Activated CD8-positive, alpha-beta memory T cell treated with anti-CD3 and anti-CD28 coated beads, Interleukin-2, amount 10 ng/mL, durations not matched to agents 7 days and 5 days (primary cell): Measurements from ENCODE around the gene FGGY. TPM values are rescaled to one million over a fixed set of nuclear protein-coding genes. Genes with fewer than 3 reads are reported as not detected.
A peak's percentile ranks its signal among the peaks of the same experiment; 100 is the strongest.
"Not testable (repeated sequence)": the region's sequence is repeated elsewhere in the genome, so short reads cannot be mapped to it uniquely, and the experiment has no call there.

ENCODE experiments used
- ATAC-seq: fragments of 150-1000 bp; cut with Tn5 transposase; one replicate; pipeline ENCODE4 v1.10.0; 2021; ENCODE audit warnings: moderate library complexity
- CTCF ChIA-PET: fragments of 350-600 bp; sonication (Branson Sonifier 250); formaldehyde crosslinking; loops from one replicate; lab custom pipeline; 2021; ENCODE audit warnings: antibody characterized with exemption; lab: Charles Lee
- DNase-seq: peaks from one replicate; pipeline ENCODE4 v3.0.0-alpha.2; 2020
- H3K27ac Mint-ChIP-seq: one replicate; pipeline ENCODE4 v1.8.0; 2021; ENCODE audit warnings: mild to moderate bottlenecking, mixed read lengths
- H3K27me3 Mint-ChIP-seq: one replicate; pipeline ENCODE4 v1.8.0; 2021; ENCODE audit warnings: mixed read lengths
- H3K36me3 Mint-ChIP-seq: one replicate; pipeline ENCODE4 v1.8.0; 2021; ENCODE audit warnings: mild to moderate bottlenecking, mixed read lengths
- H3K4me1 Mint-ChIP-seq: one replicate; pipeline ENCODE4 v1.8.0; 2021; ENCODE audit warnings: mixed read lengths
- H3K4me3 Mint-ChIP-seq: one replicate; pipeline ENCODE4 v1.8.0; 2021; ENCODE audit warnings: mild to moderate bottlenecking, moderate library complexity, mixed read lengths
- H3K9me3 Mint-ChIP-seq: one replicate; pipeline ENCODE4 v1.8.0; 2022; ENCODE audit warnings: low read depth, mixed read lengths
- total RNA-seq, 2 experiments: library from RNA; stranded (reverse); gene quantifications; one replicate each; pipeline ENCODE4 v1.2.3, GENCODE V29; 2021

Gene FGGY
- total RNA-seq, 2 experiments from 2014 or later = 15.8 to 16.7 TPM

DNA sequence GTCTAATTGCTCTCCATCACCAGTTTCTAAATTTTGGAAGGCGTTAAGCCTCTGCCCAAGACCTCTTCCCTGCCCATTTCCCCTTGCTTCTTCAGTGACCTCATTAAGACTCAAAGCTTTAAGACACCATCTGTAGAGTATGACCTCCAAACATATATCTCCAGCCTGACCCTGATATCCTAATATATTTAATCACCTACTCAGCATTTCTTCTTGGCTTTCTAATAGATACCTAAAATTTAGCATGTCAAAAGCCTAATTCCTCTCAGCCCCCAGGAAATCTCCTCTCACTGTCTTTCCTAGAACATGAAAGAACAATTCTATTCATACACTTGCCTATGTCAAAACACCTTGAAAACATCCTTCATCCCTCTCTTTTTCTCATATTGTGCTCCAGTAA is 282.3 kb downstream of the FGGY start:
- CTCF ChIA-PET = no interaction called here
- DNase-seq = no peak
- ATAC-seq = no peak

DNA sequence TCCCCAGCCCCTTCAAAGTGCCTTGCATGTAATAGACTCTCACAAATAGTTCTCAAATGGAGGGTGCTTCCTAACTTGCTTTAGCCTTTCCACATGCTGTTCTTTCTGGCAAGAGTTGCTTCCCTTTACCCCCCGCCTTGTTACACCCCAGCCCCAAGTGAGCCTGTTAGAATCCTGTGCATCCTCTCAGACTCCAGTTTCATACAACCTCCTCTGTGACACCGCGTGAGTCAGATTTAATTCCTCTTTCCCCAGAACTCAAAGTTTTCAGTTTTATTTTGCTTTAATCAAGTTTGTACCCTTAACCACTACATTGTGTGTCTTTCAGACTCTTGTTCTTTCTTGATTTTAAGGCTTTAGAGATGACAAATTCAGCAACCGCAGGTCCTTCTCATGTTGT is 283.4 kb downstream of the FGGY start:
- no peak overlapping the region for H3K4me3 Mint-ChIP-seq
- CTCF ChIA-PET = no interaction called here
- H3K4me1 Mint-ChIP-seq = no peaks in the 10 kb centered on the region
- H3K9me3 Mint-ChIP-seq = no peaks in the 10 kb centered on the region
- DNase-seq (no peak), ATAC-seq (no peak)
- H3K36me3 Mint-ChIP-seq = peaks cover 11% of the 10 kb centered on the region
- no peak overlapping the region for H3K27ac Mint-ChIP-seq
- no peaks in the 10 kb centered on the region for H3K27me3 Mint-ChIP-seq

More for the DNA sequence above, 282.3 kb downstream of the FGGY start:
- H3K27ac Mint-ChIP-seq = no peak overlapping the region
- no peak overlapping the region for H3K4me3 Mint-ChIP-seq
- no peaks in the 10 kb centered on the region for H3K4me1 Mint-ChIP-seq
- H3K9me3 Mint-ChIP-seq = peaks cover under 1% of the 10 kb centered on the region
- H3K36me3 Mint-ChIP-seq = peaks cover 11% of the 10 kb centered on the region
- H3K27me3 Mint-ChIP-seq = no peaks in the 10 kb centered on the region

DNA sequence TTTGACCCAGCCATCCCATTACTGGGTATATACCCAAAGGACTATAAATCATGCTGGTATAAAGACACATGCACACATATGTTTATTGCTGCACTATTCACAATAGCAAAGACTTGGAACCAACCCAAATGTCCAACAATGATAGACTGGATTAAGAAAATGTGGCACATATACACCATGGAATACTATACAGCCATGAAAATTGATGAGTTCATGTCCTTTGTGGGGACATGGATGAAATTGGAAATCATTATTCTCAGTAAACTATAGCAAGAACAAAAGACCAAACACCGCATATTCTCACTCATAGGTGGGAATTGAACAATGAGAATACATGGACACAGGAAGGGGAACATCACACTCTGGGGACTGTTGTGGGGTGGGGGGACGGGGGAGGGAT is 295.5 kb downstream of the FGGY start:
- H3K27me3 Mint-ChIP-seq, H3K36me3 Mint-ChIP-seq, CTCF ChIA-PET, DNase-seq, H3K9me3 Mint-ChIP-seq, ATAC-seq, H3K4me3 Mint-ChIP-seq, H3K27ac Mint-ChIP-seq: not testable (repeated sequence)
- peaks cover 16% of the 10 kb centered on the region for H3K4me1 Mint-ChIP-seq

DNA sequence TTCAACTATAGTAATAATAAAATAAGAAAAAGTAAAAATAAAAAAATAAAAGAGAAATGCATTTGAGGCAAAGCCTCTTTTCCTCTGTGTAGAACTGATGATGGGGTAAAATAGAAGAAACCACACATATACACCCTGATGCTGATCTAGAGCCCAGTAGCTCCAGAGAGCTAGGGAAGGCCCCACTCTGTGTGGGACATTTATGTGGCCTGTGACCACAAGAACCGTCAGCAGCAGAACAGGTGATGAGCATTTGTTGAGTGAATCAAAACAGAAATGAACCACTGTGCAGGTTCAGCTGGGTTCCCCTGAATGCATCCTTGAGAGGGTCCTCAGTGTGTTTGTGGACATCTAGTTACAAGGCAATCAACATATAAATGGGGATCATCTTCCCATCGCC is 296.0 kb downstream of the FGGY start:
- Mint-ChIP-seq H3K36me3 (no peaks in the 10 kb centered on the region), H3K27me3 (no peaks in the 10 kb centered on the region), H3K9me3 (no peaks in the 10 kb centered on the region), H3K27ac (no peak overlapping the region), H3K4me1 (peaks cover 16% of the 10 kb centered on the region), H3K4me3 (no peak overlapping the region)
- ATAC-seq (no peak), DNase-seq (peak; percentile 46)
- CTCF ChIA-PET = no interaction called here

DNA sequence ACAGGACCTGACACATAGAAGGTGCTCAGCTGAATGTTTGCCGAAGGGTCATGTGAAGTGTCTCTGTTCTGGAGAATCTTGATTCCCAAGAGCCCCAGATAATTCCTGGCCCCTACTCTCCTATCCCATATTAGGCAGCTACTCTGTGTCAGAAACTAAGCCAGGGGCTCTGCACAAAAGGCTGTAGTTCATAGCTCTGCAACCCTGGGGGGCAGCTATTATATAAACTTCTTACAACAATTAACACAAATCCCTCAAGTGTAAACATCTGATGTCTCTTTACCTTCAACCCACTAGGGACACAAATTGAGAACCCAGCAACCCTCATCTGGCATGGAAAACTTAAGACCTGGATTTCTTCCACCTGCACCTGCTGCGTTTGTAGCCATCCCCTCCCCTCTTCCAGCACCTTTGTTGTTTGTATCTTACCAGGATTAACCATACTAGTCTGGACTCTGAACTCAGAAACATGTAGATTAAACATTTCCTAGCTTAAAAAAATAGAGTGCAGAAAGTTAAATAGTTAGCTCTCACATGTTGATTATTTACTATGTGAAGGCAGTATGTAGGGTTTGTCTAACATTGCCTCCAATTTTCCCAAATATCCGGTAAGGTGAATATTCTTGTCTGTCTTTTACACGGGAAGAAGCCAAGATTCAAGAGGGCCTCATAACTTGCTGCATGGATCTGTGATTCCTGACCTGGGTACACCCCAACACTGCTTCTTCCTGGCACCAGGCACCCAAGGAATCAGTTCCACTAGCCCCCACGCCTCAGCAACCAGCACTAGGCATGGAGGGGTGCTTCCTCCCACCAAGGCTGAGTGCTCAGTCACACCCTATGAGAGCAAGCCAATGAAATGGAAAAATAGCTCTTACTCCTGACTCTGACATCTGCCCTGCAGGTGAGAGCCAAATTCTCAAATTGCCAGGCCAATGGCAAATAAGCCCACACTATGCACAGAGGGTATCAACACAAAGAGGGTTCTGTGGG is 297.2 kb downstream of the FGGY start:
- no peaks in the 10 kb centered on the region for H3K36me3 Mint-ChIP-seq
- DNase-seq (no peak), ATAC-seq (no peak)
- no peak overlapping the region for H3K4me3 Mint-ChIP-seq
- CTCF ChIA-PET = no interaction called here
- H3K4me1 Mint-ChIP-seq = peaks cover 16% of the 10 kb centered on the region
- no peaks in the 10 kb centered on the region for H3K9me3 Mint-ChIP-seq
- no peaks in the 10 kb centered on the region for H3K27me3 Mint-ChIP-seq
- H3K27ac Mint-ChIP-seq = no peak overlapping the region

DNA sequence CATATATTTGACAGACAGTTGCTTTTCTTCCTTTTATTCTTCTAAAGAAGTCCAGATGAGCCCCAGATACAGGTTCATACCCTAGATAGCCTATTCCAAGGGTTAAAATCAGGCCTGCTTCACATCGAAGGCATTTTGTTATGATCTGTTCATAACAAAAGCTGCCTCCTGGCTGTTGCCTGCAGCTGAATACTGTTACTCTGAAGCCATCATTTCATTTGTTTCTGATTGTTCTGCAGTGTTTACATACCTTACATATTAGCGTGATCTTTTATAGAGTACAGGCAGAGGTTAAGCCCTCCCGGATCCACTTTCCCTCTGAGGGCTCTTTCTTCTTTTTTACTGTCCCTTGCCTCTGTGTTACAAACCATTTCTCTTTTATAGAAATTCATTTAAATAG is 298.9 kb downstream of the FGGY start:
- Mint-ChIP-seq H3K27me3 (no peaks in the 10 kb centered on the region), H3K36me3 (no peaks in the 10 kb centered on the region), H3K4me1 (peaks cover 16% of the 10 kb centered on the region), H3K27ac (no peak overlapping the region), H3K4me3 (no peak overlapping the region), H3K9me3 (no peaks in the 10 kb centered on the region)
- DNase-seq (no peak), ATAC-seq (no peak)
- CTCF ChIA-PET = no interaction called here

DNA sequence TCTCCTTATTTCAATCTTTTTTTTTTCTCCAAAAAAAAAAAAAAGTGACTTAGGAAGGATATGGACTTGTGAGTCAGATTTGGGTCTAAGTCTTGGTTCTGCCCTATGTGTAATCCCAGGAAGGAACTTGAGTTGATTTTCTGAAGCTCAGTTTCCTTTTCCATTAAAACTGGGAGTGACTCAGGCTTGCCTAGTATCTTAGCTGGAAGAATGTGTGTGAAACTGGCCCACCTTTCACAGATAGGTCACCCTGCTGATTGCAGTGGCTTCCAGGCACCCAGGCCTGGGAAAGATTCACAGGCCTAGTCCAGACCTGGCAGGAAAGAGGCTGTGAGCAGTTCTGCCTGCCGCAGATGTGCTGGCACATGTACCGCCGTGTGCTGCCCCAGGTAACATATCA is 299.5 kb downstream of the FGGY start:
- peaks cover 16% of the 10 kb centered on the region for H3K4me1 Mint-ChIP-seq
- H3K27ac Mint-ChIP-seq = no peak overlapping the region
- ATAC-seq = no peak
- CTCF ChIA-PET = no interaction called here
- H3K4me3 Mint-ChIP-seq = no peak overlapping the region
- H3K36me3 Mint-ChIP-seq = no peaks in the 10 kb centered on the region
- H3K27me3 Mint-ChIP-seq = no peaks in the 10 kb centered on the region
- no peak for DNase-seq
- no peaks in the 10 kb centered on the region for H3K9me3 Mint-ChIP-seq

DNA sequence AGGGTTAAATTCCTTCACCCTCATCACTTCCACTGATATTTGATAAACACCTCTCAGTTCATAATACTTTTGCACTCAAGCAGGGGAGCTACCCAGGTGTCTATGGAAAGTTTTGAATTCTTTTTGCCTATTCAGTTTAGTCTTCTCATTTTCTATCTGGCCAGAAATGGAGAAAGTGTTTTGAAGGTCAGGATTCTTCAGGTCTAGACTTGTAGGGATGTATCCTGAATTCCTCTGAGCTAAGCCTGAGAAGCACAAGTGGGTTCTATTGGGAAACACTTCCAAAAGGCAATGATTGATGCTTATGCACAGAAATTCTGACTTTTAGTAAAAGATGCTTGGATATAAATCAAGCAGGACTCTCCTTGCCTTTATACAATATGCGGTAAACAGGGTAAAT is 300.1 kb downstream of the FGGY start:
- H3K4me1 Mint-ChIP-seq = peaks cover 16% of the 10 kb centered on the region
- CTCF ChIA-PET = no interaction called here
- no peak overlapping the region for H3K27ac Mint-ChIP-seq
- no peak for ATAC-seq
- H3K4me3 Mint-ChIP-seq = no peak overlapping the region
- H3K27me3 Mint-ChIP-seq = no peaks in the 10 kb centered on the region
- H3K36me3 Mint-ChIP-seq = no peaks in the 10 kb centered on the region
- H3K9me3 Mint-ChIP-seq = no peaks in the 10 kb centered on the region
- DNase-seq = no peak

DNA sequence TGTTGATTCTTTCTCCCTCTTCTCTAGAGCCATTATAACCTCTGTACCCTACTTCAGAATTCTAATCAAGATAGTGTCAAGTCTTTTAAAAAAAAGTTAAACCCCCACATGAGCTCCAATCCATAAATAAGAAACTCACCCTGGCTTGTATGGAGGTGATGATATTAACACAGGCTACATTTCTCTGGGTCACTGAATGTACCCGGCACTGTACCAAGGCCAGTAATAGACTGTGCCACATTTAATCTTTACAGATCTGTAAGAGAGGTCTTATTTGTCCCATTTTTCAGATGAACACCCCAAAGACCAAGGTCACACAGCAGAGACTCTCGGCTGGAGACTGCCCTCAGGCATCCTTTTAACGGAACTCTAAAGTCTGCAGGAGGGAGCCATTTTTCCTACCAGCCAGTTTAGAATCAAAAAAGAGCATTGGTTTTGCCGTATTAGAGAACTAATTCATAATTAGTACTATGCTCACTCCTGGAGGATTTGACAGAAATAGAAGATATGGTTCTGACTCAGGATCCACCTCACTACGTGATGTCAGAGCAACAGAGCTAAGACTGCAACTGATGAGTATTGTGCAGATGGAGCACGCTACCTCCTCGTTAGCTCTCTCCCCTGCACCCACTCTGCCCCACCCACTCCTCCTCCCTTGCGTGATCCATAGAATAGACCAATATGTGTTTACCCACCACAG is 300.7 kb downstream of the FGGY start:
- H3K27me3 Mint-ChIP-seq = no peaks in the 10 kb centered on the region
- H3K27ac Mint-ChIP-seq = no peak overlapping the region
- CTCF ChIA-PET = no interaction called here
- no peak for ATAC-seq
- no peaks in the 10 kb centered on the region for H3K36me3 Mint-ChIP-seq
- DNase-seq = no peak
- peaks cover 16% of the 10 kb centered on the region for H3K4me1 Mint-ChIP-seq
- H3K4me3 Mint-ChIP-seq = no peak overlapping the region
- no peaks in the 10 kb centered on the region for H3K9me3 Mint-ChIP-seq

DNA sequence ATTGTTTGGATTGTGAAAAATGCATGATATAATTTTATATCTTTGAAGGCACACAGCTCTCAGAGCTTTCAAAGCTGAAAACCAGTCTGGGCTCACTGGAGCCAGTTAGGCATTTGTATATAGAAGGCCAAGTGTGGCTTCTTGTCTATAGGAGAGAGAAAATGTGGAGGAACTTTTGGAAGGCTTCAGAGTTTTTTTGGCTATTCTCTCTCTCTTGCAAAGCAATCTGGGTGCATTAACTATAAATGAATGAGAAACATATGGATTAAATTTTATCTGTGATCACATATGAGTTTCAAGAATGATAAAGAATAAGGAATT is 301.2 kb downstream of the FGGY start:
- DNase-seq = no peak
- Mint-ChIP-seq H3K36me3 (no peaks in the 10 kb centered on the region), H3K27ac (no peak overlapping the region), H3K4me3 (no peak overlapping the region), H3K27me3 (no peaks in the 10 kb centered on the region), H3K4me1 (peaks cover 15% of the 10 kb centered on the region), H3K9me3 (no peaks in the 10 kb centered on the region)
- no peak for ATAC-seq
- CTCF ChIA-PET = no interaction called here

DNA sequence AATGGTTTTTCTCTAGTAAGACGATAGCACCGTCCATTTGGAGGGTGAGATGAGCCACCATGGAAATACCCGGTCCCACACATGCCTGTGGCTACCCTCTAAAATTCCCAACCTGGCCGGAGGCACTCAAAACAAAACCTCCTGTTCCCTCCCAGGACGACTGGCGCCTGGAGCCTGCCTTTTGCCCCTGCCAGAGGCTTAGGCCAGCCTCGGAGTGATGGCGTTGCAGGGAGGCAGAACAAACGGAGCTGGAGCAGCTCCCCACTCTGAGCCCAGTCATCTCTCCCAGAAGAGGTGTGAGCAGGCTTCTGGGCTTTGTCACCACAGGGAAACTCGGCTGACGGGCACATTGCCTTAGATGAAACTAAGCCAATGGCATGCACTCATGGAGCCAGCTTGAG is 304.1 kb downstream of the FGGY start:
- H3K9me3 Mint-ChIP-seq = no peaks in the 10 kb centered on the region
- CTCF ChIA-PET = interaction anchor here (1.9 kb wide), 1 partner anchor 9 kb away, joined by 4 read pairs; no protein-coding TSS in a partner anchor
- DNase-seq (no peak), ATAC-seq (no peak)
- no peaks in the 10 kb centered on the region for H3K4me1 Mint-ChIP-seq
- H3K27me3 Mint-ChIP-seq = no peaks in the 10 kb centered on the region
- H3K4me3 Mint-ChIP-seq = no peak overlapping the region
- no peak overlapping the region for H3K27ac Mint-ChIP-seq
- no peaks in the 10 kb centered on the region for H3K36me3 Mint-ChIP-seq

DNA sequence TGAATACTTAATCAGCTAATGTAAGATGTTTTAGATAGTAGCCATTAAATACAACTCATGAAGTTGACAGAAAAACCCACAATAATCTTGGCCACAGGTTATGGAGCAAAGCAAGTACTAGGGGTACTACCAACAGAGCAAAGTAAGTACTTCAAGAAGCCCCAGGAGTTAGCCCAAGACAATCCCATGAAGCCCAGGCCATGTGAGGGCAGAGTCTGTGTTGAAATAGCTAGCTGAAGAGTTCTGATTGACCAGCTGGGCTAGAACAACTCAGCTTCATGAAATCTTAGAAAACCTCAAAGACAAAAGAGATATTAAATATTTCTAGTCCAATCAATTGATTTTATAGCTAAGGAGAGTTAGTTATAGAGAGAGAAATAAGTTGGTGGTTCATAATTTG is 304.9 kb downstream of the FGGY start:
- H3K36me3 Mint-ChIP-seq = no peaks in the 10 kb centered on the region
- no peaks in the 10 kb centered on the region for H3K4me1 Mint-ChIP-seq
- no peak for DNase-seq
- H3K4me3 Mint-ChIP-seq = no peak overlapping the region
- no peak for ATAC-seq
- no peak overlapping the region for H3K27ac Mint-ChIP-seq
- CTCF ChIA-PET = interaction anchor here (0.6 kb wide), 1 partner anchor 860 kb away, joined by 4 read pairs; no protein-coding TSS in a partner anchor
- no peaks in the 10 kb centered on the region for H3K27me3 Mint-ChIP-seq
- H3K9me3 Mint-ChIP-seq = no peaks in the 10 kb centered on the region

DNA sequence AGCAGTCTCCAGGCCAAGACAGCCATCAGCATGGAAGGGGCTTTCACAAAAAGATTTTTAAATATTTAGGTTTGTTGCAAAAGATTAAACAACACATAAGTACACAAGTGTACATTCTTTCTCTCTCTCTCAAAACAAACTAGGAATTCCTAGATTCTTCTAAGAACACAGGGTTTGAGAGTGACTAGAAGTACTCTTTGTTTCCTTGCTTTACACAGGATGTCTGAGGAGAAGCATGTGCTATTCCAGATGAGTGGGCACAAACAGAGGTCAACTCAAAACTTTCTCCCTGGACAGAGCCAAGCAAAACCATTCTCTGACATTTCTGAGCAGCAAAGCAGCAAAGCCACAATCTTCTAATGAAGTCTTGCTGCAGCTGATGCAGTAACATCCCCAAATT is 307.3 kb downstream of the FGGY start:
- ATAC-seq = no peak
- no peak overlapping the region for H3K4me3 Mint-ChIP-seq

DNA sequence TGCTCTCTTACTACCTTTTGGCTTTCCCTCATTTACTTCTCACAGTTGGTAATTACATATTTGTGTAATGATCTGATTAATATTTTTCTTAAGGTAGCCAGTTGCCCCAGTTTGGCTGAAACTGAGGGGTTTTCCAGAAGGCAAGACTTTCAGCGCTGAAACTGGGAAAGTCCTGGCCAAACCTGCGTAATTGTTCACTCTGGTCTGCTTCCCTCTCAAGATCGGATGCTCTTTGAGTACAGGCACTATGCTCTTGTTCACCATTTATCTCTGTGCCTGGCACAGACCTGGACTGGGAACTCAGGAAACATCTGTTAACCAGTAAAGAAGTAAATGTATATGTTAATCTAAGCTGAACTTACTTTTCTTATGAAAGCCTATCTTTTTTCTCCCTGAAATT is 308.3 kb downstream of the FGGY start:
- Mint-ChIP-seq H3K9me3 (no peaks in the 10 kb centered on the region), H3K4me3 (no peak overlapping the region), H3K27ac (no peak overlapping the region), H3K4me1 (no peaks in the 10 kb centered on the region), H3K36me3 (peaks cover 13% of the 10 kb centered on the region), H3K27me3 (no peaks in the 10 kb centered on the region)
- DNase-seq = no peak
- no peak for ATAC-seq
- CTCF ChIA-PET = no interaction called here

More for the DNA sequence above, 307.3 kb downstream of the FGGY start:
- Mint-ChIP-seq H3K9me3 (no peaks in the 10 kb centered on the region), H3K4me1 (no peaks in the 10 kb centered on the region), H3K36me3 (peaks cover 10% of the 10 kb centered on the region), H3K27ac (no peak overlapping the region), H3K27me3 (no peaks in the 10 kb centered on the region)
- no peak for DNase-seq
- CTCF ChIA-PET = no interaction called here
